Measurements from ENCODE around the gene PTPN14. TPM values are rescaled to one million over a fixed set of nuclear protein-coding genes. Genes with fewer than 3 reads are reported as not detected.

Gene PTPN14
- polyA plus RNA-seq, 1 donor from 2014 or later: 0.07 TPM

- no peaks in the 10 kb centered on the region for H3K79me2 ChIP-seq (replicated peaks; ENCODE audit: insufficient read depth, low read length)
- no peaks in the 10 kb centered on the region for H3K27me3 ChIP-seq (ENCODE audit: insufficient read depth, low read depth, low read length)
- H2AFZ ChIP-seq (ENCODE audit: low read depth, low read length): no peak overlapping the region
- H3K36me3 ChIP-seq (ENCODE audit: insufficient read depth, low read length): no peaks in the 10 kb centered on the region
- no peaks in the 10 kb centered on the region for H3K9me2 ChIP-seq (ENCODE audit: insufficient read depth, low read length)
- no peaks in the 10 kb centered on the region for H3K9me3 ChIP-seq (ENCODE audit: low read length)
- H3K9ac ChIP-seq (ENCODE audit: low read length): no peak overlapping the region
- H3F3A ChIP-seq (ENCODE audit: insufficient read depth, low read length, poor library complexity, severe bottlenecking): no peaks in the 10 kb centered on the region
- H4K20me1 ChIP-seq (ENCODE audit: insufficient read depth): no peaks in the 10 kb centered on the region
- no peak overlapping the region for H3K4me3 ChIP-seq (ENCODE audit: low read length)
- TF ChIP-seq SMC3 (conservative IDR thresholded peaks at IDR 0.05; ENCODE audit: poor library complexity) (no peak), RAD21 (conservative IDR thresholded peaks at IDR 0.05) (no peak), EP300 (conservative IDR thresholded peaks at IDR 0.05; ENCODE audit: poor library complexity, severe bottlenecking) (no peak), POLR2AphosphoS5 (IDR thresholded peaks at IDR 0.05) (no peak), CTCF (IDR thresholded peaks at IDR 0.05; ENCODE audit: poor library complexity, severe bottlenecking) (no peak), REST (IDR thresholded peaks at IDR 0.05; ENCODE audit: borderline replicate concordance) (no peak), TAF1 (IDR thresholded peaks at IDR 0.05; ENCODE audit: low read depth) (no peak), MXI1 (conservative IDR thresholded peaks at IDR 0.05; ENCODE audit: poor library complexity, severe bottlenecking) (no peak), EZH2 (IDR thresholded peaks at IDR 0.05; ENCODE audit: borderline replicate concordance, insufficient read depth, low read length, poor library complexity, severe bottlenecking) (no peak)
- no peak overlapping the region for H3K27ac ChIP-seq (ENCODE audit: low read length)
- H3K4me2 ChIP-seq (ENCODE audit: low read length): no peak overlapping the region
Measured at GRCh38 chr1:214514032-214514818, 37.2 kb downstream of the PTPN14 start.

- H3K79me2 ChIP-seq (replicated peaks; ENCODE audit: insufficient read depth, low read length): no peaks in the 10 kb centered on the region
- no peak overlapping the region for H3K27ac ChIP-seq (ENCODE audit: low read length)
- no peak overlapping the region for H3K4me3 ChIP-seq (ENCODE audit: low read length)
- H3K9me3 ChIP-seq (ENCODE audit: low read length): no peaks in the 10 kb centered on the region
- H3K9ac ChIP-seq (ENCODE audit: low read length): no peak overlapping the region
- H3K4me2 ChIP-seq (ENCODE audit: low read length): no peak overlapping the region
- H4K20me1 ChIP-seq (ENCODE audit: insufficient read depth): no peaks in the 10 kb centered on the region
- no peaks in the 10 kb centered on the region for H3K27me3 ChIP-seq (ENCODE audit: insufficient read depth, low read depth, low read length)
- H3K9me2 ChIP-seq (ENCODE audit: insufficient read depth, low read length): no peaks in the 10 kb centered on the region
- H2AFZ ChIP-seq (ENCODE audit: low read depth, low read length): no peak overlapping the region
- H3K36me3 ChIP-seq (ENCODE audit: insufficient read depth, low read length): no peaks in the 10 kb centered on the region
- no peaks in the 10 kb centered on the region for H3F3A ChIP-seq (ENCODE audit: insufficient read depth, low read length, poor library complexity, severe bottlenecking)
- TF ChIP-seq POLR2AphosphoS5 (IDR thresholded peaks at IDR 0.05) (no peak), EP300 (conservative IDR thresholded peaks at IDR 0.05; ENCODE audit: poor library complexity, severe bottlenecking) (no peak), MXI1 (conservative IDR thresholded peaks at IDR 0.05; ENCODE audit: poor library complexity, severe bottlenecking) (no peak), REST (IDR thresholded peaks at IDR 0.05; ENCODE audit: borderline replicate concordance) (no peak), SMC3 (conservative IDR thresholded peaks at IDR 0.05; ENCODE audit: poor library complexity) (no peak), EZH2 (IDR thresholded peaks at IDR 0.05; ENCODE audit: borderline replicate concordance, insufficient read depth, low read length, poor library complexity, severe bottlenecking) (no peak), CTCF (IDR thresholded peaks at IDR 0.05; ENCODE audit: poor library complexity, severe bottlenecking) (no peak), TAF1 (IDR thresholded peaks at IDR 0.05; ENCODE audit: low read depth) (no peak), RAD21 (conservative IDR thresholded peaks at IDR 0.05) (no peak)
Measured at GRCh38 chr1:214513394-214513793, 38.0 kb downstream of the PTPN14 start.

All from neural cell (in vitro differentiated cells).